Measurements from ENCODE around the gene SETD4. TPM values are rescaled to one million over a fixed set of nuclear protein-coding genes. Genes with fewer than 3 reads are reported as not detected.

The SETD4 gene
- total RNA-seq, 2 donors from 2014 or later, result 19.8 to 36.3 TPM

DNA sequence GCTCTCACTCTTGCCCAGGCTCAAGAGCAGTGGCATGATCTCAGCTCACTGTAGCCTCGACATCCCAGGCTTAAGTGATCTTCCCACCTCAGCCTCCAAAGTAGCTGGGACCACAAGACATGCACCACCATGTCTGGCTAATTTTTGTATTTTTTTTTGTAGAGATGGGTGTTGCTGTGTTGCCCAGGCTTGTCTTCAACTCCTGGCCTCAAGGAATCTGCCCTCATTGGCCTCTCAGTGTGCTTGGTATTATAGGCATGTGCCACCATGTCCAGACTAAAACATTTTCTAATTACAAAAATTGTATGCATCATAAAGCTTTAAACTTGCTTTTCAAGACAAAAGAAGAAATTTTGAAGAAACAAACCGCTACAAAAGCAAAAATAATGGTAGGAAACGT, 29.6 kb upstream of the SETD4 start:
- DNase-seq (ENCODE audit: low spot score), result no peak
- no peaks in the 10 kb centered on the region for H3K36me3 ChIP-seq
- H3K4me1 ChIP-seq (replicated peaks), result no peaks in the 10 kb centered on the region
- H3K9me3 ChIP-seq, result no peaks in the 10 kb centered on the region
- intact Hi-C loops (cut with DNase I), result no loop called here
- no peaks in the 10 kb centered on the region for H3K27me3 ChIP-seq (replicated peaks; ENCODE audit: insufficient read depth)
- H3K27ac ChIP-seq, result no peak overlapping the region
- WGBS, result 81% methylated on average over 3 of the region's 3 CpGs
- TF ChIP-seq CTCF (IDR thresholded peaks at IDR 0.05) (no peak), POLR2AphosphoS5 (IDR thresholded peaks at IDR 0.05) (no peak), POLR2A (IDR thresholded peaks at IDR 0.05) (no peak)
- H3K4me3 ChIP-seq, result no peak overlapping the region

- Histone ChIP-seq H3K27ac (no peak overlapping the region), H3K4me3 (no peak overlapping the region), H3K9me3 (no peaks in the 10 kb centered on the region), H3K4me1 (replicated peaks) (no peaks in the 10 kb centered on the region), H3K36me3 (no peaks in the 10 kb centered on the region), H3K27me3 (replicated peaks; ENCODE audit: insufficient read depth) (no peaks in the 10 kb centered on the region)
- WGBS, result 73% methylated on average over 6 of the region's 6 CpGs
- TF ChIP-seq POLR2AphosphoS5 (IDR thresholded peaks at IDR 0.05) (no peak), POLR2A (IDR thresholded peaks at IDR 0.05) (no peak), CTCF (IDR thresholded peaks at IDR 0.05) (no peak)
- intact Hi-C loops (cut with DNase I), result no loop called here
- DNase-seq (ENCODE audit: low spot score), result no peak
Measured at GRCh38 chr21:36087362-36088138, 27.2 kb upstream of the SETD4 start.

GRCh38 chr21:36082237-36082664, 21.9 kb upstream of the SETD4 start:
- no peaks in the 10 kb centered on the region for H3K9me3 ChIP-seq
- intact Hi-C loops (cut with DNase I), result no loop called here
- no peak overlapping the region for H3K27ac ChIP-seq
- H3K27me3 ChIP-seq (replicated peaks; ENCODE audit: insufficient read depth), result no peaks in the 10 kb centered on the region
- 79% methylated on average over 3 of the region's 3 CpGs for WGBS
- H3K4me1 ChIP-seq (replicated peaks), result no peaks in the 10 kb centered on the region
- TF ChIP-seq CTCF (IDR thresholded peaks at IDR 0.05) (no peak), POLR2A (IDR thresholded peaks at IDR 0.05) (no peak), POLR2AphosphoS5 (IDR thresholded peaks at IDR 0.05) (no peak)
- no peak overlapping the region for H3K4me3 ChIP-seq
- no peak for DNase-seq (ENCODE audit: low spot score)
- H3K36me3 ChIP-seq, result no peaks in the 10 kb centered on the region

- H3K4me3 ChIP-seq, result no peak overlapping the region
- no peaks in the 10 kb centered on the region for H3K36me3 ChIP-seq
- intact Hi-C loops (cut with DNase I), result no loop called here
- no peaks in the 10 kb centered on the region for H3K4me1 ChIP-seq (replicated peaks)
- H3K27me3 ChIP-seq (replicated peaks; ENCODE audit: insufficient read depth), result no peaks in the 10 kb centered on the region
- DNase-seq (ENCODE audit: low spot score), result peak; percentile 68
- no peaks in the 10 kb centered on the region for H3K9me3 ChIP-seq
- 71% methylated on average over 1 of the region's 1 CpG for WGBS
- peak overlapping the region in 1 of 2 donors; percentile 32 for H3K27ac ChIP-seq
- TF ChIP-seq CTCF (IDR thresholded peaks at IDR 0.05), result no peak
- TF ChIP-seq POLR2A (IDR thresholded peaks at IDR 0.05), result no peak
- peak; percentile 85 for TF ChIP-seq POLR2AphosphoS5 (IDR thresholded peaks at IDR 0.05)
Measured at GRCh38 chr21:36080386-36080785, 20.1 kb upstream of the SETD4 start.

DNA sequence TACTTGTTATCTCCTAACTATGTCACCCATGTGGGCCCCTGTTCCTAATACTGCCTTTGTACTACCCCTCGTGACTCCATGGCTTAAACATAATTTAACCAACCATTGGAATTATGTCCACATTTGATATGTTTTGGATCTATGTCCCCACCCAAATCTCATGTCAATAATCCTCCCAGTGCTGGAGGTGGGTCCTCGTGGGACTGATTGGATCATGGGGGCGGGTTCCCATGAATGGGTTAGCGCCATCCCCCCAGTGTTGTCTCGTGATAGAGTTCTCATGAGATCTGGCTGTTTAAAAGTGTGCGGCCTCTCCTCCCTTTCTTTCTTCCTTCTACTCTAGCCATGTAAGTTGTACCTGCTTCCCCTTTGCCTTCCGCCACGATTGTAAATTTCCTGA, 19.3 kb upstream of the SETD4 start:
- Histone ChIP-seq H3K36me3 (no peaks in the 10 kb centered on the region), H3K4me1 (replicated peaks) (no peaks in the 10 kb centered on the region), H3K9me3 (no peaks in the 10 kb centered on the region), H3K27me3 (replicated peaks; ENCODE audit: insufficient read depth) (no peaks in the 10 kb centered on the region), H3K4me3 (no peak overlapping the region), H3K27ac (peak overlapping the region in 1 of 2 donors; percentile 32)
- intact Hi-C loops (cut with DNase I), result no loop called here
- 86% methylated on average over 8 of the region's 8 CpGs for WGBS
- no peak for TF ChIP-seq CTCF (IDR thresholded peaks at IDR 0.05)
- DNase-seq (ENCODE audit: low spot score), result no peak

Measured in prostate gland (tissue), 2 donors.